ENCODE measurements around the gene NEU2. TPM values are rescaled to one million over a fixed set of nuclear protein-coding genes. Genes with fewer than 3 reads are reported as not detected.

NEU2 gene
- total RNA-seq, 1 experiment from 2014 or later, result not detected

DNA sequence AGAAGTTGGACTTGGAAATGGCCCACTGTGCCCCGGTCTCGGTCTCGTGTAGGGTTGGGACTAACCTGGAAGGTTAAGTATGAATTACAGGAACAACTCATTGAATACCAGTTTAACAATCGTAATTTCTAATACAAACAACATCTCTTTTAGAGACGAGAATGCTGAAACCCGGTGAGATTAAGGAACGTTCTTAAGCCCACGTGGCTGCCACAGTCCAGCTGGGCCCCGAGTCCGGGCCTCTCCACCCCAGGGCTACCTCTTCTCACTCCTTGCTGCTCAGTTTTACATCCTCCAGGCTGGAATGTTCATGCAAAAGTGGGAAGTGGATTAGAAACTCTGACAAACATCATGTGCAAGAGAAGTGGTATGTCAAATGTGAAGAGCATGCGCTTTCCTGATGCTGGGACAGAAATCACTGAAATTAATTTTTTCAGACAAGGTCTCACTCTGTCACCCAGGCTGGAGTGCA lies 48.8 kb upstream of the NEU2 start:
- no peak for DNase-seq
- peaks cover 7 to 8% of the 10 kb centered on the region in 2 experiments for H3K9me3 Mint-ChIP-seq
- H2AK5ac ChIP-seq (ENCODE audit: insufficient read length, low read length), result no peak overlapping the region
- H2BK15ac ChIP-seq (ENCODE audit: low read depth, low read length), result no peak overlapping the region
- H3K79me2 ChIP-seq (ENCODE audit: insufficient read depth, low read length), result no peaks in the 10 kb centered on the region
- H3K27ac Mint-ChIP-seq, result no peak overlapping the region
- no peak overlapping the region for H3K4me3 Mint-ChIP-seq
- peaks cover 33 to 45% of the 10 kb centered on the region in 2 experiments for H3K4me1 Mint-ChIP-seq
- no peak overlapping the region for H3K14ac ChIP-seq (ENCODE audit: insufficient read depth, low read length)
- no peak overlapping the region for H4K91ac ChIP-seq (ENCODE audit: insufficient read length, low read depth, low read length)
- no peak overlapping the region for H3K4ac ChIP-seq (ENCODE audit: low read depth, low read length)
- peaks cover 2% of the 10 kb centered on the region for H3K27me3 Mint-ChIP-seq (ENCODE audit: low read depth)
- no peak overlapping the region for H4K8ac ChIP-seq (replicated peaks; ENCODE audit: insufficient read length, low read depth, low read length)
- H3K27ac ChIP-seq (ENCODE audit: insufficient read length, low read depth, low read length), result no peak overlapping the region
- no peaks in the 10 kb centered on the region for H3K27me3 ChIP-seq (ENCODE audit: insufficient read depth, low read length)
- H2BK12ac ChIP-seq (ENCODE audit: insufficient read length, low read depth, low read length), result no peak overlapping the region
- H3K23me2 ChIP-seq (ENCODE audit: insufficient read length, low read depth, low read length, poor library complexity, severe bottlenecking), result no peaks in the 10 kb centered on the region
- H3K36me3 Mint-ChIP-seq (ENCODE audit: insufficient read depth in 1 of 3, low read depth in 3 of 3), result peaks cover 0 to 8% (median 5%) of the 10 kb centered on the region in 3 experiments; a peak in 5 of 7 replicates
- no peak overlapping the region for H3K23ac ChIP-seq (ENCODE audit: insufficient read length, low read depth, low read length)
- no peak overlapping the region for H2BK5ac ChIP-seq (ENCODE audit: insufficient read length, low read length)
- no peak overlapping the region for H3K56ac ChIP-seq (ENCODE audit: insufficient read length, low read depth, low read length)
- H2BK120ac ChIP-seq (ENCODE audit: low read depth, low read length, poor library complexity, severe bottlenecking), result no peak overlapping the region
- no peaks in the 10 kb centered on the region for H3K79me1 ChIP-seq (ENCODE audit: insufficient read depth, low read depth, low read length, poor library complexity, severe bottlenecking)
- no peak overlapping the region for H2BK20ac ChIP-seq (ENCODE audit: low read depth, low read length, poor library complexity, severe bottlenecking)
- H3T11ph ChIP-seq (ENCODE audit: low read length), result no peak overlapping the region
- no peak overlapping the region for H3K18ac ChIP-seq (ENCODE audit: insufficient read length, low read depth, low read length)
- no peaks in the 10 kb centered on the region for H4K20me1 ChIP-seq (ENCODE audit: control insufficient read depth, insufficient read depth, insufficient read length)
- TF ChIP-seq, protein P1, sequence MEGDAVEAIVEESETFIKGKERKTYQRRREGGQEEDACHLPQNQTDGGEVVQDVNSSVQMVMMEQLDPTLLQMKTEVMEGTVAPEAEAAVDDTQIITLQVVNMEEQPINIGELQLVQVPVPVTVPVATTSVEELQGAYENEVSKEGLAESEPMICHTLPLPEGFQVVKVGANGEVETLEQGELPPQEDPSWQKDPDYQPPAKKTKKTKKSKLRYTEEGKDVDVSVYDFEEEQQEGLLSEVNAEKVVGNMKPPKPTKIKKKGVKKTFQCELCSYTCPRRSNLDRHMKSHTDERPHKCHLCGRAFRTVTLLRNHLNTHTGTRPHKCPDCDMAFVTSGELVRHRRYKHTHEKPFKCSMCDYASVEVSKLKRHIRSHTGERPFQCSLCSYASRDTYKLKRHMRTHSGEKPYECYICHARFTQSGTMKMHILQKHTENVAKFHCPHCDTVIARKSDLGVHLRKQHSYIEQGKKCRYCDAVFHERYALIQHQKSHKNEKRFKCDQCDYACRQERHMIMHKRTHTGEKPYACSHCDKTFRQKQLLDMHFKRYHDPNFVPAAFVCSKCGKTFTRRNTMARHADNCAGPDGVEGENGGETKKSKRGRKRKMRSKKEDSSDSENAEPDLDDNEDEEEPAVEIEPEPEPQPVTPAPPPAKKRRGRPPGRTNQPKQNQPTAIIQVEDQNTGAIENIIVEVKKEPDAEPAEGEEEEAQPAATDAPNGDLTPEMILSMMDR (conservative IDR thresholded peaks at IDR 0.05), result no peak
- no peak overlapping the region for H3K9ac ChIP-seq (ENCODE audit: extremely low read depth, insufficient read length, low read length)
- H4K5ac ChIP-seq (ENCODE audit: insufficient read length, low read depth, low read length), result no peak overlapping the region
- no CpG with 5 or more reads among the region's 11 CpGs for WGBS (ENCODE audit: extremely low coverage, insufficient read length, low lambda C conversion rate)
- H3K9me3 ChIP-seq (ENCODE audit: control insufficient read depth, low read depth, low read length), result no peaks in the 10 kb centered on the region
- H3K4me1 ChIP-seq (ENCODE audit: insufficient read depth, low read length), result peaks cover 3% of the 10 kb centered on the region; the same call in 1 of the 2 replicates
- H3K4me2 ChIP-seq (ENCODE audit: insufficient read depth, insufficient read length, low read length), result no peak overlapping the region
- no peak overlapping the region for H2AFZ ChIP-seq (ENCODE audit: low read length)

Measured in H9 (cell line).